ENCODE results near the gene PSMD14. TPM values are rescaled to one million over a fixed set of nuclear protein-coding genes. Genes with fewer than 3 reads are reported as not detected.

PSMD14 gene
- total RNA-seq, 1 donor from 2014 or later, result 46.9 TPM

DNA sequence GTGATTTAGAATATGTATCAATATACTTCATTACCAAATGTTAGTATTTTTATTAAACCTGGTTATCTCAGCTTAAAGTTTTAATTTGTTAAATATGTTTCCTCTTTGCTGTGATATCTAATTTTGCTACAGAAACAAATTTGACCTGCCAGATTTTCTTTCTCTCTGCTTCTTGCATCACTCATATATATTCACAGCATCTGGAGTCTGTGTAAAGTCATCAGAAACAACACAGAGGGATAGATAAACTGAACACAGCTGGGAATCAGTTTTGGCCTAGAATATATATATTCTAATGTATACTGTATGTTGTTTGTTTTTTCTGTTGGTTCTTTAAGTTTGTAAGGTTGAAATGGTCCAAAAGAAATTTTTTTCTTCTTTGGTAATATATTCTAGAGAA is 8.5 kb downstream of the PSMD14 start:
- Mint-ChIP-seq H3K27me3 (ENCODE audit: low read depth) (no peaks in the 10 kb centered on the region), H3K4me3 (no peak overlapping the region), H3K4me1 (peaks cover 8% of the 10 kb centered on the region), H3K27ac (no peak overlapping the region), H3K9me3 (peaks cover 3% of the 10 kb centered on the region), H3K36me3 (peaks cover 15% of the 10 kb centered on the region)
- no peak for DNase-seq (ENCODE audit: low spot score in 2 of 2, unreplicated experiment in 2 of 2)
- TF ChIP-seq, protein P1, sequence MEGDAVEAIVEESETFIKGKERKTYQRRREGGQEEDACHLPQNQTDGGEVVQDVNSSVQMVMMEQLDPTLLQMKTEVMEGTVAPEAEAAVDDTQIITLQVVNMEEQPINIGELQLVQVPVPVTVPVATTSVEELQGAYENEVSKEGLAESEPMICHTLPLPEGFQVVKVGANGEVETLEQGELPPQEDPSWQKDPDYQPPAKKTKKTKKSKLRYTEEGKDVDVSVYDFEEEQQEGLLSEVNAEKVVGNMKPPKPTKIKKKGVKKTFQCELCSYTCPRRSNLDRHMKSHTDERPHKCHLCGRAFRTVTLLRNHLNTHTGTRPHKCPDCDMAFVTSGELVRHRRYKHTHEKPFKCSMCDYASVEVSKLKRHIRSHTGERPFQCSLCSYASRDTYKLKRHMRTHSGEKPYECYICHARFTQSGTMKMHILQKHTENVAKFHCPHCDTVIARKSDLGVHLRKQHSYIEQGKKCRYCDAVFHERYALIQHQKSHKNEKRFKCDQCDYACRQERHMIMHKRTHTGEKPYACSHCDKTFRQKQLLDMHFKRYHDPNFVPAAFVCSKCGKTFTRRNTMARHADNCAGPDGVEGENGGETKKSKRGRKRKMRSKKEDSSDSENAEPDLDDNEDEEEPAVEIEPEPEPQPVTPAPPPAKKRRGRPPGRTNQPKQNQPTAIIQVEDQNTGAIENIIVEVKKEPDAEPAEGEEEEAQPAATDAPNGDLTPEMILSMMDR (IDR thresholded peaks at IDR 0.05; ENCODE audit: unreplicated experiment), result no peak

DNA sequence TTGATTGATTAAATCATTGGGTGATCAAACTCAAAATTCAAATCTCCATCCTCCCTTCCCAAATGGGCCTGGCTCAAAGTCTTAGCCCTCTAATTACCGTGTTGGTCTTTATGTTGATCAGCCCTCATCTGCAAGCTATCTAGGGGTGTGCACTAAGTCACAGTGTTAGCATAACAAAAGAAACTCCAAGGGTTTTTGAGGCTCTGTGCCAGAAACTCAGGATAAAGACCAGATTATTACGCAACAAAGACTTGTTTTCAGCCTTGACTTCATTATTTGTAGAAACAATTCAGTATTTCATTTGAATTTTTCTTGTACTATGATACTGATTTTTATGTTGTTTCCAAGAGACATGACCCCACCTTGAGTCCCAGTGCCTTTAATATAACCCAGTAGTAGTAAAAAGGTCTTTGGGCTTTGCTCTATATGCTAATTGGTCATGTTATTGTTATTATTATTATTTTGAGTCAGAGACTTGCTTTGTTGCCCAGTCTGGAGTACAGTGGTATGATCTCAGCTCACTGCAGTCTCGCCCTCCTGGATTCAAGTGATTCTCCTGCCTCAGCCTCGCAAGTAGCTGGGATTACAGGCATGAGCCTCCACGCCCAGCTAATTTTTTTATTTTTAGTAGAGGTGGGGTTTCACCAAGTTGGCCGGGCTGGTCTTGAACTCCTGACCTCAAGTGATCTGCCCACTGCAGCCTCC is 13.9 kb downstream of the PSMD14 start:
- Mint-ChIP-seq H3K27me3 (ENCODE audit: low read depth) (no peaks in the 10 kb centered on the region), H3K27ac (no peak overlapping the region), H3K4me3 (no peak overlapping the region), H3K9me3 (no peaks in the 10 kb centered on the region), H3K4me1 (peaks cover 11% of the 10 kb centered on the region), H3K36me3 (peaks cover 27% of the 10 kb centered on the region)
- DNase-seq (ENCODE audit: low spot score in 2 of 2, unreplicated experiment in 2 of 2), result no peak
- TF ChIP-seq, protein P1 (IDR thresholded peaks at IDR 0.05; ENCODE audit: unreplicated experiment), result no peak

DNA sequence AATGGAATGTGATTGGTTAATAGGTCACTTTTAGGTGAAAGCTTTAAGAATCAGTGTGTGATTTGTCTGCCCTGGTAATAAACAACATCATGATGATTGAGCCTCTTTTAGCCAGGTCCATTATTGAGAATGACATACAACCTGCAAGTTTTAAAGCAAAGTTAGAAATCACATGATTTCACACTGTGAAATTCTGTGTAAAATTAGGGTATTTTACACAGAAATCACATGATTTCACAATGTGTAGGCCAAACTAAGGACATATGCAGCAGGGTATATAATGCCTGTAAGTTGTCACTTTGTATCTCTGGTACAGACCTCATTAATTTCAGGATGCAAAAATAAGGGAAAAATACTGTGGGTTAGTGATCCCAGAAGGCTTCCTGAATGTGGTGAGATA is 16.7 kb downstream of the PSMD14 start:
- Mint-ChIP-seq H3K36me3 (peaks cover 26% of the 10 kb centered on the region), H3K27me3 (ENCODE audit: low read depth) (no peaks in the 10 kb centered on the region), H3K27ac (no peak overlapping the region), H3K4me1 (peaks cover 5% of the 10 kb centered on the region), H3K4me3 (no peak overlapping the region), H3K9me3 (no peaks in the 10 kb centered on the region)
- DNase-seq (ENCODE audit: low spot score in 2 of 2, unreplicated experiment in 2 of 2), result no peak
- TF ChIP-seq, protein P1 (IDR thresholded peaks at IDR 0.05; ENCODE audit: unreplicated experiment), result no peak

DNA sequence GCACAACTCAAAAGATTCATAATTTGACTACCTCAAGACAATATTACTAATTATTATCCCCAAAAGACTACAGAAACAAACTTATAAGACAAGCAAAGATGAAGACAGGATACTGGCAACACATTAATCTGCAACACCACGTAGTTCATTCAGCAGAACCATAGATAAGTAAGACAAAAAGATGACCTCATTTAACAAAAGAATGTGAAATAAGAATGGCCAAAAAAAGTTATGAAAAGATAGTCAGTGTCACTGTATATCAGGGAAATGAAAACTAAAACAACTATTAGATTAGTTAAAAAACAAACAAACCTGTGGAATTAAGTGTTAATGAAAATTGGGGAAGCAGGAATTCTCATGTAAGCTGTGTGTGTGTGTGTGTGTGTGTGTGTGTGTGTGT is 19.4 kb downstream of the PSMD14 start:
- no peak for DNase-seq (ENCODE audit: low spot score in 2 of 2, unreplicated experiment in 2 of 2)

DNA sequence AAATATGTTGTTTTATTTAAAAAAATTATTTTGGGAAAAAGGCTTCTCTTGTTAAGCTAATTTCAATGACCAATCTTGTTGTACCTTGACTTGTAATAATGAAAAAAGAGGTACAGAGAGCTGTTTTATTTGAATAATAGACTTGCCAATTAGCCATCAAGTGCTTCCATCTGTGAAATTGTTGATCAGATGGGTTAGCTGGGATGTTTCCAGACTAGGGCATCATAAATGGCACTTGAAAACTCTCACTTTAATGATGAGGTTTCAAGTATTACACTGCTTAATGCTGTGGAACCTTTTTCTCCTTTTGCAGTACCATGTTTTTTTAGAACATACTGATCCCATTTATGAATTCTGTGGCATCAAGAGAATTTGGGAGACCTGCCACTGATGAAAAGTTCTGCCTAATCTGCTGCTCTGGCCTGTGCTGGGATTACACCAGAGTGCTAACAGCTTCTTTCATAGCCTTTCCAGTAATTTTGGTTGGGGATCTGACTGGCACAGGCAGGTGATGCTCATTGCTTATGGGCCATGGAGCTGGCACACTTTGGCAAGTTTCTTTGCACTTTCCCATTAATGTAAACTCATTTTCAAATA is 24.2 kb downstream of the PSMD14 start:
- Mint-ChIP-seq H3K36me3 (peaks cover 7% of the 10 kb centered on the region), H3K9me3 (no peaks in the 10 kb centered on the region), H3K4me3 (no peak overlapping the region), H3K4me1 (no peaks in the 10 kb centered on the region), H3K27me3 (ENCODE audit: low read depth) (no peaks in the 10 kb centered on the region), H3K27ac (no peak overlapping the region)
- DNase-seq (ENCODE audit: low spot score in 2 of 2, unreplicated experiment in 2 of 2), result no peak
- TF ChIP-seq, protein P1 (IDR thresholded peaks at IDR 0.05; ENCODE audit: unreplicated experiment), result no peak

More for the DNA sequence above, 19.4 kb downstream of the PSMD14 start:
- H3K27me3 Mint-ChIP-seq (ENCODE audit: low read depth), result no peaks in the 10 kb centered on the region
- H3K9me3 Mint-ChIP-seq, result no peaks in the 10 kb centered on the region
- H3K27ac Mint-ChIP-seq, result no peak overlapping the region
- peaks cover 16% of the 10 kb centered on the region for H3K36me3 Mint-ChIP-seq
- H3K4me3 Mint-ChIP-seq, result no peak overlapping the region
- H3K4me1 Mint-ChIP-seq, result peaks cover 5% of the 10 kb centered on the region
- TF ChIP-seq, protein P1 (IDR thresholded peaks at IDR 0.05; ENCODE audit: unreplicated experiment), result no peak
